Aorta (tissue), 5 donors: ENCODE results near the gene P3H2. TPM values are rescaled to one million over a fixed set of nuclear protein-coding genes. Genes with fewer than 3 reads are reported as not detected.
"Not testable (repeated sequence)": the region's sequence is repeated elsewhere in the genome, so short reads cannot be mapped to it uniquely, and the experiment has no call there.

Source experiments
- ATAC-seq: fragments of 200-7000 bp; cut with Tn5 transposase; one replicate; pipeline ENCODE4 v1.9.1; 2022; ENCODE audit warnings: moderate library complexity; ENCODE audit not compliant: low FRiP score
- DNase-seq, 2 donors: peaks; one replicate each; pipeline ENCODE4 v3.0.0-alpha.2; 2020
- H3K27ac ChIP-seq, 2 donors: one replicate each; pipeline ENCODE4 v1.5.1; 2013; ENCODE audit warnings: low read length in 2 of 2, mild to moderate bottlenecking in 2 of 2, moderate library complexity in 2 of 2, control low read depth in 1 of 2, inconsistent platforms in 1 of 2, low read depth in 1 of 2
- H3K27me3 ChIP-seq, 2 donors: one replicate each; pipeline ENCODE4 v1.6.1; 2013; ENCODE audit warnings: control low read depth in 1 of 2, low read length in 1 of 2, mild to moderate bottlenecking in 1 of 2, moderate library complexity in 1 of 2; ENCODE audit not compliant: insufficient read depth in 2 of 2, control insufficient read depth in 1 of 2
- H3K36me3 ChIP-seq, 2 donors: one replicate each; pipeline ENCODE4 v1.6.1; 2013; ENCODE audit warnings: control low read depth in 1 of 2, low read length in 1 of 2, mild to moderate bottlenecking in 1 of 2; ENCODE audit not compliant: insufficient read depth in 2 of 2, control insufficient read depth in 1 of 2
- H3K4me1 ChIP-seq, 2 donors: one replicate each; pipeline ENCODE4 v1.6.1; 2013; ENCODE audit warnings: low read length in 2 of 2, control low read depth in 1 of 2, mild to moderate bottlenecking in 1 of 2, moderate library complexity in 1 of 2; ENCODE audit not compliant: insufficient read depth in 2 of 2, control insufficient read depth in 1 of 2
- H3K4me3 ChIP-seq, 2 donors: one replicate each; pipeline ENCODE4 v1.5.1; 2013; ENCODE audit warnings: low read length in 2 of 2, control low read depth in 1 of 2, mild to moderate bottlenecking in 1 of 2
- H3K9me3 ChIP-seq: one replicate; pipeline ENCODE4 v1.6.1; 2013; ENCODE audit warnings: mild to moderate bottlenecking, low read length; ENCODE audit not compliant: control insufficient read depth
- WGBS, 2 donors: extraction: QIAGEN DNeasy Blood & Tissue Kit; methylation state at CpG; one replicate each; pipeline ENCODE4 v1.1.7; 2013; 5-methylcytosine and 5-hydroxymethylcytosine counted together
- intact Hi-C, 2 donors: fragments of 100-400 bp; cut with DNase I; formaldehyde crosslinking; loops; one replicate each; pipeline versions ENCODE4 v1.14.2 to v1.15.0; 2022
- polyA plus RNA-seq, 2 donors: library from polyadenylated mRNA; stranded (reverse); fragments of 200-250 nt; gene quantifications; one replicate each; pipeline ENCODE4 v1.2.3, GENCODE V29; 2013
- total RNA-seq, 2 donors: library from RNA; stranded (reverse); fragmentation: NEBNext Ultra II Directional; extraction: Animal tissue kit (Norgen Biotek cat#: 25700); gene quantifications; one replicate each; pipeline ENCODE4 v1.2.1, GENCODE V29; 2021
- donor health status: healthy with polysubstance abuse.
- donor health status: Bipolar disorder and iron deficiency.
- donor health status: DM: no; HTN: no; CAD: no.
- donor health status: DM: no; HTN: no; CAD: no.
- donor health status: DM: yes; HTN: yes; CAD: no.

P3H2 gene
- total and polyA plus RNA-seq, 4 donors = 6.1 to 25.8 (median 15.7) TPM

GRCh38 chr3:190073264-190074008 lies 47.3 kb downstream of the P3H2 start:
- intact Hi-C loops = no loop called here
- H3K36me3 ChIP-seq = no peaks in the 10 kb centered on the region
- no peak for ATAC-seq
- 78 to 91% methylated on average over 6 of the region's 6 CpGs for WGBS, 2 donors
- no peak overlapping the region for H3K27ac ChIP-seq
- no peak for DNase-seq
- no peak overlapping the region for H3K4me3 ChIP-seq
- no peaks in the 10 kb centered on the region for H3K27me3 ChIP-seq
- peaks cover 0 to 4% of the 10 kb centered on the region in 2 donors for H3K4me1 ChIP-seq
- H3K9me3 ChIP-seq = no peaks in the 10 kb centered on the region

GRCh38 chr3:190072856-190073255 lies 47.8 kb downstream of the P3H2 start:
- H3K27ac ChIP-seq = no peak overlapping the region
- H3K4me3 ChIP-seq = no peak overlapping the region
- no peaks in the 10 kb centered on the region for H3K27me3 ChIP-seq
- WGBS, 2 donors = 88 to 89% methylated on average over 1 of the region's 1 CpG
- no peak for ATAC-seq
- H3K36me3 ChIP-seq = no peaks in the 10 kb centered on the region
- peaks cover 0 to 4% of the 10 kb centered on the region in 2 donors for H3K4me1 ChIP-seq
- intact Hi-C loops = no loop called here
- no peak for DNase-seq
- H3K9me3 ChIP-seq = no peaks in the 10 kb centered on the region

- H3K27me3 ChIP-seq, H3K4me1 ChIP-seq, H3K4me3 ChIP-seq, H3K9me3 ChIP-seq, H3K36me3 ChIP-seq, H3K27ac ChIP-seq, intact Hi-C loops, ATAC-seq, DNase-seq: not testable (repeated sequence)
- 96 to 98% methylated on average over 8 to 9 of the region's 9 CpGs for WGBS, 2 donors
Measured at GRCh38 chr3:190071921-190072320, 48.8 kb downstream of the P3H2 start.

GRCh38 chr3:190070622-190071347 lies 49.9 kb downstream of the P3H2 start:
- H3K36me3 ChIP-seq = no peaks in the 10 kb centered on the region
- intact Hi-C loops = no loop called here
- DNase-seq = no peak
- no peaks in the 10 kb centered on the region for H3K4me1 ChIP-seq
- no peaks in the 10 kb centered on the region for H3K27me3 ChIP-seq
- no peaks in the 10 kb centered on the region for H3K9me3 ChIP-seq
- WGBS, 2 donors = 92 to 93% methylated on average over 5 of the region's 5 CpGs
- ATAC-seq = no peak
- H3K27ac ChIP-seq = no peak overlapping the region
- no peak overlapping the region for H3K4me3 ChIP-seq

GRCh38 chr3:190065204-190065603 lies 55.5 kb downstream of the P3H2 start:
- no peaks in the 10 kb centered on the region for H3K4me1 ChIP-seq
- H3K27ac ChIP-seq = no peak overlapping the region
- no peak overlapping the region for H3K4me3 ChIP-seq
- ATAC-seq = no peak
- no peaks in the 10 kb centered on the region for H3K36me3 ChIP-seq
- H3K9me3 ChIP-seq = no peaks in the 10 kb centered on the region
- DNase-seq = no peak
- intact Hi-C loops = no loop called here
- WGBS, 2 donors = 95 to 98% methylated on average over 2 of the region's 2 CpGs
- H3K27me3 ChIP-seq = no peaks in the 10 kb centered on the region

- Histone ChIP-seq H3K36me3 (no peaks in the 10 kb centered on the region), H3K27me3 (no peaks in the 10 kb centered on the region), H3K4me1 (no peaks in the 10 kb centered on the region), H3K4me3 (no peak overlapping the region), H3K9me3 (no peaks in the 10 kb centered on the region), H3K27ac (no peak overlapping the region)
- WGBS, 2 donors = 90 to 91% methylated on average over 2 of the region's 2 CpGs
- intact Hi-C loops = no loop called here
- ATAC-seq (no peak), DNase-seq (no peak)
Measured at GRCh38 chr3:190064659-190065058, 56.0 kb downstream of the P3H2 start.

GRCh38 chr3:190064112-190064511 lies 56.6 kb downstream of the P3H2 start:
- intact Hi-C loops = no loop called here
- WGBS, 2 donors = 12 to 16% methylated on average over 3 of the region's 3 CpGs
- DNase-seq (peak in 1 of 2 donors; percentile 46), ATAC-seq (peak; percentile 57)
- Histone ChIP-seq H3K4me3 (no peak overlapping the region), H3K27me3 (no peaks in the 10 kb centered on the region), H3K36me3 (no peaks in the 10 kb centered on the region), H3K4me1 (no peaks in the 10 kb centered on the region), H3K9me3 (no peaks in the 10 kb centered on the region), H3K27ac (no peak overlapping the region)

GRCh38 chr3:190063490-190063889 lies 57.2 kb downstream of the P3H2 start:
- ATAC-seq (no peak), DNase-seq (no peak)
- H3K9me3 ChIP-seq = no peaks in the 10 kb centered on the region
- intact Hi-C loops = no loop called here
- H3K4me1 ChIP-seq = no peaks in the 10 kb centered on the region
- H3K27me3 ChIP-seq = no peaks in the 10 kb centered on the region
- H3K4me3 ChIP-seq = no peak overlapping the region
- no peaks in the 10 kb centered on the region for H3K36me3 ChIP-seq
- 93 to 96% methylated on average over 3 of the region's 3 CpGs for WGBS, 2 donors
- H3K27ac ChIP-seq = no peak overlapping the region
